ENCODE data around the gene NCKAP5L. TPM values are rescaled to one million over a fixed set of nuclear protein-coding genes. Genes with fewer than 3 reads are reported as not detected.

Gene NCKAP5L
- total RNA-seq, 4 donors from 2014 or later = 15.0 to 30.5 (median 23.0) TPM

DNA sequence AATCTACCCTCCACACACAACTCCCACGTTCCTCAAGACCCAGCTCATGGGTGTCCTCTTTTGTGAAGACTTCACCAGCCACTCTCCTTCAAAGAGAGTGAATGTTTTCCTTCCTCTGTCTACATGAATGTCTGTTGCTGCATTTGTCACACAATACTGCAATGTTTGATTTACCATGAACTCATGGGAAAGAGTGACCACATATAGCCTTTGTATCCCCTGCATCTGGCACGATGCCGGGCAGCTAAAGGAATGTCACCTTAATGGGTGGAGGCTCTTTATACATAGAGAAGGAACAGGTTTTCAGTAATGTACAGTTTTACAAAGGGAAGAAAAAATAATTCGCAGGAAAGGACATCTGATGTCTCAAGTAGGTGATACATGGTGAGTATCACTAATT, 26.8 kb upstream of the NCKAP5L start:
- WGBS = 92% methylated on average over 4 of the region's 4 CpGs

DNA sequence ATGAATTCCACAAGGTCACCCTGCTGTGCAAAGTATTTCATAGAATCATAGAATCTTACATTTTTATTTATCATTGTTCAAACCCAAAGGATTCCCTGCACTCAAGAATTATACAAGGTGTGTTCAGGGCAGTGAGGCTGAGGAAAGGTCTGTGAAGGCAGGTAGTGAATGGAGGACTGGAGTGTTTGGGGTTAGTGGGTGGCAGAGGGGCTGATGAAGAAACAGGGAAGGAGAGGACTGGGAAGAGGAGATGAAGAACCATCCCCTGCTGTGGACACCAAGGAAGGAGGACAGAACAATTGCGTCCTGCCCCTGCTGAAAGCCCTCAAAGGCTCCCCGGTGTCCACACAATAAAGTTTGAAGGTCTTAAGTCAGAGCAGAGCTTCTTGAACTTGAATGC, 25.5 kb upstream of the NCKAP5L start:
- H3K9me3 ChIP-seq = no peaks in the 10 kb centered on the region
- no peaks in the 10 kb centered on the region for H3K36me3 ChIP-seq
- H3K4me3 ChIP-seq = no peak overlapping the region
- peak; percentile 60 for DNase-seq (ENCODE audit: extremely low spot score)
- intact Hi-C loops (cut with DNase I) = no loop called here
- WGBS = 81% methylated on average over 2 of the region's 2 CpGs
- H3K4me1 ChIP-seq = no peaks in the 10 kb centered on the region
- no peak for TF ChIP-seq POLR2A (IDR thresholded peaks at IDR 0.05; ENCODE audit: low read depth)
- TF ChIP-seq, protein P1, sequence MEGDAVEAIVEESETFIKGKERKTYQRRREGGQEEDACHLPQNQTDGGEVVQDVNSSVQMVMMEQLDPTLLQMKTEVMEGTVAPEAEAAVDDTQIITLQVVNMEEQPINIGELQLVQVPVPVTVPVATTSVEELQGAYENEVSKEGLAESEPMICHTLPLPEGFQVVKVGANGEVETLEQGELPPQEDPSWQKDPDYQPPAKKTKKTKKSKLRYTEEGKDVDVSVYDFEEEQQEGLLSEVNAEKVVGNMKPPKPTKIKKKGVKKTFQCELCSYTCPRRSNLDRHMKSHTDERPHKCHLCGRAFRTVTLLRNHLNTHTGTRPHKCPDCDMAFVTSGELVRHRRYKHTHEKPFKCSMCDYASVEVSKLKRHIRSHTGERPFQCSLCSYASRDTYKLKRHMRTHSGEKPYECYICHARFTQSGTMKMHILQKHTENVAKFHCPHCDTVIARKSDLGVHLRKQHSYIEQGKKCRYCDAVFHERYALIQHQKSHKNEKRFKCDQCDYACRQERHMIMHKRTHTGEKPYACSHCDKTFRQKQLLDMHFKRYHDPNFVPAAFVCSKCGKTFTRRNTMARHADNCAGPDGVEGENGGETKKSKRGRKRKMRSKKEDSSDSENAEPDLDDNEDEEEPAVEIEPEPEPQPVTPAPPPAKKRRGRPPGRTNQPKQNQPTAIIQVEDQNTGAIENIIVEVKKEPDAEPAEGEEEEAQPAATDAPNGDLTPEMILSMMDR (IDR thresholded peaks at IDR 0.05) = no peak
- TF ChIP-seq POLR2AphosphoS5 (IDR thresholded peaks at IDR 0.05) = no peak
- TF ChIP-seq EP300 (IDR thresholded peaks at IDR 0.05) = no peak
- H3K27ac ChIP-seq (replicated peaks in 1 of 4) = no peak overlapping the region
- H3K27me3 ChIP-seq = peaks cover 0 to 34% (median 2%) of the 10 kb centered on the region in 4 donors

More for the DNA sequence above, 26.8 kb upstream of the NCKAP5L start:
- Histone ChIP-seq H3K27me3 (peaks cover 0 to 21% (median 0%) of the 10 kb centered on the region in 4 donors), H3K4me1 (no peaks in the 10 kb centered on the region), H3K9me3 (no peaks in the 10 kb centered on the region), H3K36me3 (no peaks in the 10 kb centered on the region), H3K4me3 (no peak overlapping the region), H3K27ac (replicated peaks in 1 of 4) (no peak overlapping the region)
- peak; percentile 82 for DNase-seq (ENCODE audit: extremely low spot score)
- intact Hi-C loops (cut with DNase I) = no loop called here
- no peak for TF ChIP-seq POLR2A (IDR thresholded peaks at IDR 0.05; ENCODE audit: low read depth)
- TF ChIP-seq POLR2AphosphoS5 (IDR thresholded peaks at IDR 0.05) = no peak
- TF ChIP-seq EP300 (IDR thresholded peaks at IDR 0.05) = no peak
- TF ChIP-seq, protein P1 (IDR thresholded peaks at IDR 0.05) = no peak

DNA sequence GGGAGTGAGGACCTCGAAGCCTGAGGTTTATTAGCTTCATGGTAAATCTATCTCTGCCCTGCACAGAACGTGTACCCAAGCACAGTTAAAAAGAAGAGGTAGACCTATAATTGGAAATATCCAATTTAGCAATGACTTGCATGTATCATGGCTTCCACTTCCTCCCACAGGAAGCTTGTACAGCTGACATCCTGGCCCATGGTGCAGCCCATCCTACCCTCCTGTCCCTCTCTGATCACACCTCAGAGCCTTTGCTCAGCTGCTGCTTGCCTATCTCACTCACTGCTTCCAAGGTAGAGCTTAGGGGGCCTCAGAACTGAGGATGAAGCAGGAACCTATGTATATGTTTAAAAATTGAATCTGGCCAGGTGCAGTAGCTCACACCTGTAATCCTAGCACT, 18.9 kb upstream of the NCKAP5L start:
- WGBS = 63% methylated on average over 2 of the region's 2 CpGs
- H3K9me3 ChIP-seq = no peaks in the 10 kb centered on the region
- H3K27ac ChIP-seq (replicated peaks in 1 of 4) = no peak overlapping the region
- H3K27me3 ChIP-seq = peaks cover 0 to 44% (median 2%) of the 10 kb centered on the region in 4 donors
- TF ChIP-seq EP300 (IDR thresholded peaks at IDR 0.05) = no peak
- TF ChIP-seq POLR2AphosphoS5 (IDR thresholded peaks at IDR 0.05) = no peak
- TF ChIP-seq POLR2A (IDR thresholded peaks at IDR 0.05; ENCODE audit: low read depth) = no peak
- TF ChIP-seq, protein P1 (IDR thresholded peaks at IDR 0.05) = no peak
- intact Hi-C loops (cut with DNase I) = no loop called here
- DNase-seq (ENCODE audit: extremely low spot score) = no peak
- no peak overlapping the region for H3K4me3 ChIP-seq
- H3K4me1 ChIP-seq = peaks cover 8 to 12% (median 9%) of the 10 kb centered on the region in 4 donors
- no peaks in the 10 kb centered on the region for H3K36me3 ChIP-seq

DNA sequence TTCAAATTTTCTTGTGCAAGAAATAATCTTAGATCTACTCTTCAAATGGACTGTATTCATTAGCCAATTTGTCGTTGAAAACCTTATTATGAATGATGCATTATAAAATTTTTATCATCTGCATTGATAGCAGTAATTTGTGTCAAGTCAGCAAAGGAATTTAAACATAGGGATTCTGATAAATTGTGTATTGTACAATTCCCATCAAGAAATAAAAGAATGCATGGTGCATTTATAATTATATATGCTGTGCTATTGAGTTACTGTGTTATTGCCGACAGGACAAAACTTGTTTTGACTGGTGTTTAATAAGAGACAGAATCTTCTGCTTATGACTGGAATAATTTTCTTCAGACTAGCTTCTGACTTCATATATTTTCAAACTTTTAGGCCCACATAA, 17.8 kb upstream of the NCKAP5L start:
- Histone ChIP-seq H3K4me1 (peaks cover 17 to 23% (median 19%) of the 10 kb centered on the region in 4 donors), H3K27me3 (peaks cover 0 to 40% (median 2%) of the 10 kb centered on the region in 4 donors), H3K36me3 (no peaks in the 10 kb centered on the region), H3K4me3 (no peak overlapping the region), H3K27ac (replicated peaks in 1 of 4) (no peak overlapping the region), H3K9me3 (no peaks in the 10 kb centered on the region)
- intact Hi-C loops (cut with DNase I) = no loop called here
- WGBS = 79% methylated on average over 2 of the region's 2 CpGs
- no peak for DNase-seq (ENCODE audit: extremely low spot score)
- TF ChIP-seq POLR2A (IDR thresholded peaks at IDR 0.05; ENCODE audit: low read depth) (no peak), POLR2AphosphoS5 (IDR thresholded peaks at IDR 0.05) (no peak), EP300 (IDR thresholded peaks at IDR 0.05) (no peak)
- TF ChIP-seq, protein P1 (IDR thresholded peaks at IDR 0.05) = no peak

DNA sequence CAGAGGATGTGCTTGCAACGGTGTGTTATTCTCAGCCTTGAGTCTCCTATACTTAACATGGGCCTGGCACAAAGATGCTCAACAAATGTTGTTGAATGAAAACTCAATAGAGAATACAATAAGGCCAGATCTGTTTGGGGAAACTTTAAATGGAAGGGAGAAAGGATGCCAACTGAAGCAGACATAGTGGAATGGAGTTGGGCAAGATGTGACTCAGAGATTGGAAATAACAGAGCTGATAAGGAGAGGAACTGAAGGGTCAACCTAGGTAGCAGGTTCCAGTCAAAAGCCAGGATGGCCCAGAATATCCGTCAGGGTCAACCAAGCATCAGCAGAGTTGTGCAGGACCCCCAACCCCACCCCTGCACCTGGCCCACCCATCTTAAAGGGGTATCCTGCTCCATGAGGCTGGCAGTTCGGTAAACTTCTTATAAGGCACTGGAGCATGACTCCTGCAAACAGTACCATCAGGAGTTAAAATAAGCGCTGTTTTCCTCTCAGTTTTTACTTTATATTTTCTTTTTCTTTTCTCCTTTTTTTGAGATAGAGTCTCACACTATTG, 15.7 kb upstream of the NCKAP5L start:
- H3K9me3 ChIP-seq = no peaks in the 10 kb centered on the region
- H3K4me1 ChIP-seq = peaks cover 17 to 23% (median 20%) of the 10 kb centered on the region in 4 donors
- DNase-seq (ENCODE audit: extremely low spot score) = no peak
- WGBS = 89% methylated on average over 4 of the region's 4 CpGs
- peaks cover 0 to 21% (median 0%) of the 10 kb centered on the region in 4 donors for H3K27me3 ChIP-seq
- H3K27ac ChIP-seq (replicated peaks in 1 of 4) = no peak overlapping the region
- no peaks in the 10 kb centered on the region for H3K36me3 ChIP-seq
- H3K4me3 ChIP-seq = no peak overlapping the region
- intact Hi-C loops (cut with DNase I) = no loop called here
- TF ChIP-seq EP300 (IDR thresholded peaks at IDR 0.05) (no peak), POLR2AphosphoS5 (IDR thresholded peaks at IDR 0.05) (no peak), POLR2A (IDR thresholded peaks at IDR 0.05; ENCODE audit: low read depth) (no peak)
- TF ChIP-seq, protein P1 (IDR thresholded peaks at IDR 0.05) = no peak

All from esophagus muscularis mucosa (tissue), 4 donors.